Renal cortex interstitium (tissue), 11 donors: ENCODE data around the gene GRIK4. TPM values are rescaled to one million over a fixed set of nuclear protein-coding genes. Genes with fewer than 3 reads are reported as not detected.
A peak's percentile ranks its signal among the peaks of the same experiment; 100 is the strongest.

Experiments
- DNase-seq, 11 donors: peaks; one replicate each; pipeline ENCODE4 v3.0.0-alpha.2; 2013; ENCODE audit warnings: low read depth in 9 of 11, low spot score in 4 of 11; ENCODE audit errors: extremely low read depth in 1 of 11
- polyA plus RNA-seq, 3 donors: library from polyadenylated mRNA; unstranded; fragments of 120-200 nt; gene quantifications; one replicate each; pipeline ENCODE4 v1.2.1, GENCODE V29; 2013; ENCODE audit not compliant: insufficient read length in 3 of 3

Gene GRIK4
- polyA plus RNA-seq, 3 donors: 1.0 to 1.4 (median 1.2) TPM

DNA sequence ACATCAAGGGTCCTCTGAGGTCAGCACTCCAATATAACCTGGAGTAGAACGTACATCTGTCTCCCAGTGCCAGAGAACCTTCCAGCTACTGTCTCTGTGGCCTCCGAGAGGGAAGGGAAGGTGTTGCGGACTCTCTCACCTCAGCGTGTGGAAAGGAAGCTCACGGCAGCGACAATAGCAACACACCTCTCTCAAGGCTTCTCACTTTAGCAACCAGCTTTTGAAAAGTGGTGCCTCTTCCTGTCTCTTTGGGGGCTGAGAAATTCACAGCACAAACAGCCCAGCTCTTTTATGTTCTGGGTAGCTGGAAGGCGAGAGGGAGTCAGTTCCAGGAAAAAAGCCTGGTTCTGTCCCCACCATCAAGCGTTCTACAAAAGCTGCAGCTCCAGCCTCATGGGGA is 355.5 kb downstream of the GRIK4 start:
- DNase-seq: no peak

DNA sequence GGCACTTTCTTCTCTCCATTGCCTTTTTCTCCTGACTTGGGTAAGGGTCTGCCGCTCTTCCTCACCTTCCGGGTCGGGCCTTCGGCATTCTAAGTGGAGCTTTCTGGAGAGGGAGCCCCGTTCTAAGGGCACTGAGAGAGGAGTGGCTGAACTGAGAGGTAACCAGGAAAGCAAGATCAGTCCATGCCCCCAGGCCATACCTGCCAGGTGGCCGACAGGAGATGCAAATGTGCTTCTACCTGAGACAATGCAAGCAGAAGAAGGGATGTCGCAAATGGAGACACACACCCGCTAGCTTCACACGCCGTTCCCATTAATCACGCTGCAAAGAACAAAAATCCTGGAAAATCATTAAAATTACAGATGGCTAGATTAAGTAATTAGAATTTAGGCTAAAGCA is 356.0 kb downstream of the GRIK4 start:
- DNase-seq: no peak

DNA sequence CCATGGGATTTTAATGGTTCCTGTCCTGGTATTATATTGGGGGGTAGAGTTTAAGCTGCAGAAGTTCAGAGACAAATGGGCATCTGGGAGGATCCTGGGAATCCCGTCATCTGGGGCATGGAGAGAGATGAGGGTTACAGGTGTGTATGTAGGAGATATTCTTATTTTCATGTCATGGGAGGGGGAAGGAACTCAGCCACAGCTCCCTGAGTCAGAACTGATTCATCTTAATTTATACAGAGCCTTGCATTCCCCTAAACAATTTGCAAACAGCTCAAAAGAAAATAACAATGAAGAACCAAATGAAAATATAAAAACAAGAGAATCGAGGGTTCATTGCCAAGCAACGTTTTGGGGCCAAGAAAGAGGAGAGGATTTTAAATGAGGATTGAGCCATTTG is 356.4 kb downstream of the GRIK4 start:
- no peak for DNase-seq

DNA sequence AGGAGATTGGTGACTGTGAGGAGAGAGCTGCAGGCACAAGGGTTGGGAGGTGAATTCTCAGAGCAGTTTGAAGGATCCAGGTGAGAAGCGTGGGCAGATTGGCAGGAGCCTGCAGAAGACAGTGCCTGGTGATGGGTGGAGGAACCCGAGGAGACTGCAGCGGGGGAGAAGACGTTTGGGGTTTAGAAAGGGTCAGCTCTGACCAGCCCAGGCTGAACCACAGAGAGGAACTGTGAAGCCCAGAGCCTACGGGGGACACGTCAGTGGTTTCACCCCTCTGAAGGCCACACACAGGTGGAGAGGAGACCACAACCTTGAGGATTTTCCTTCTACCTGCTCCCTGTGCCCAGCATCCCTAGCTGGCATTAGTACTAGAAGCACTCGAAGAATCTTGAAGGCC is 357.5 kb downstream of the GRIK4 start:
- no peak for DNase-seq

DNA sequence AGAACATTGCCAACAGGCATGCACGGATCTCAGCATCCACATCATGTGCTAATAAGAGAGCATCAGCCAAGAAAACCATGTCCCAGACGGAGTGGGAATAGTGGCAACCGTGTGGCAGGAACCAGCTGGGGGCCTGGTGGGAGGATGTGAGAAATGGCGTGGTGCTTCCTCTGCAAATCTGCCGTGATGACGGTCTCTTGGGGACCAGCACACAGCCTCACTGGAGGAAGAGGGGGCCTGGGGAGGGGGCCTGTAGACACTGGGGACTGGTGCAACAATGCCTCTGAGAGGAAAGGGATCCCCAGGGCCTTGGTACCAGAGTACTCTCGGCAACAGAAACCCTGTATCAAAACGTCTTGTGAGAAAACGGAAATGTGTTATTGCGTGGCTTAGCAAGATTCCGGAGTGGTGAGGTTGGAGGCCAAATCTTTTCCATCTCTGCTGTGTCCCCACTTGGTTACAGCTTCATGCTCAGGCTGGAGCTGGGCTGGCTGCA is 358.0 kb downstream of the GRIK4 start:
- no peak for DNase-seq

DNA sequence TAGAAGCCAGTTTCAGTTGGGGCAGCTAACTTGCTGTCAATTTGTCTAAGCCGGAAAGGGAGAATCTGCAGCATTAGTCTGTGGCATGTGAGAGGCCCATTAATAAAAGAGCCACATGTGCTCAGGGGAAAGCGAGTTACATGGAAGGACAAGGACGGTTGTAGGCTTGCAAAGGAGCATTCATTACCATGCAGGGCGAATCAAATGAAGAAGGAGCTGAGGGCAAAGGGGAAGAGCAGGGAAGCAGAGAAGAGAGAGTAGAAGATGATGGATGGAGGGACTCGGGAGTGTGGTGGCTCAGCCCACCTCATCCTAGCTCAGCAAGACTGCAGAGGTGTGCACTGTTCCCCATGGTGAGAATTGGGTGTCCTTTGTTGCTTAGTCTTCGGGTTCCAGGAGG is 359.6 kb downstream of the GRIK4 start:
- DNase-seq: no peak

DNA sequence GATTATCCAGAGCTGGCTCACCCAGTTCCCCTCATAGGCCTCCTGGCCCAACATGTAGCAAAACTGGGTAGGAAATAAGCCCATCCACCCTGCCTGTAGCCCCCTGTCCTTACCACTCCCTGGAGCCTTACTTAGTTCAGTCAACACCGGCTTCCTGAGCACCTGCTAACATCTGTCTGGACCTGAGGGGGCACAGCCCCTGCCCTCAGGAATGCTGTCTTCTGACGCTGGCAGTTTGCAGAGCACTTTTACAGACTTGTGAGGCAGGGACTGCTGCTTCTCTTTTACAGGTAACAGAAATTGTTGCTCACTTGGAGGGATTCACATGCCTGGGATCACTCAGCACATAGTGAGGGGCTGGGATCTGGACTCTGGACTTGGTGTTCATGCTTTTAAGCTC is 360.4 kb downstream of the GRIK4 start:
- DNase-seq: no peak

DNA sequence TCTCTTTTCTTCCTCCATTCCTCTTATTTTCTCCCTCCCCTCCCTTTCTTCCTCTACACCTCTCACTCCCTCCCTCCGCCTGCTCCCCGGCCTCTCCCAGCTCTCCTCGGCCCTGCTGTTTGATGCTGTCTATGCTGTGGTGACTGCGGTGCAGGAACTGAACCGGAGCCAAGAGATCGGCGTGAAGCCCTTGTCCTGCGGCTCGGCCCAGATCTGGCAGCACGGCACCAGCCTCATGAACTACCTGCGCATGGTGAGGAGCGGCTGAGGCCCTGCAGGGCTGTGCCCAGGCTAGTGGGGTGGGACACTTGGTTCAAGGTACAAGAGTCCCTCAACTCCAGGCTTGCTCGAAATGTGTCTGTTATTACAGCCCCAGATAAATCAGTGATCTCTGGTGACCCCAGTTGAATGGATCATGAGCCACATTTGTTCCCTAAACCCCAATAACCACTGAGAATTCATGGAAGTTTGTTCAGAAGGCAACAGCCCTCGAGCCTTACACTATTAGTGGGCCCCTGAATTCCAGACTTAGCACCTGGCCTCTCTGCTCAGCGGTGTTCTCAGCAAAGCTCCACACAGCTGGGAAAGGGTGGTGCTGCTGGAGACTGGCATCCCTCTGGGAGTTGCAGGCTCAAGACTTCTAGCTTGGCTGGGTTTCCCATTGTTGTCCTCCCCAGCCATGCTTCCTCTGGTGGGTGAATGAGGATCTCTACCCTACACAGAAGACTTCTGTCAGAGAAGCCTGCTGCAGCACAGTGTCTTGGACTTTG is 362.6 kb downstream of the GRIK4 start:
- DNase-seq: no peak

DNA sequence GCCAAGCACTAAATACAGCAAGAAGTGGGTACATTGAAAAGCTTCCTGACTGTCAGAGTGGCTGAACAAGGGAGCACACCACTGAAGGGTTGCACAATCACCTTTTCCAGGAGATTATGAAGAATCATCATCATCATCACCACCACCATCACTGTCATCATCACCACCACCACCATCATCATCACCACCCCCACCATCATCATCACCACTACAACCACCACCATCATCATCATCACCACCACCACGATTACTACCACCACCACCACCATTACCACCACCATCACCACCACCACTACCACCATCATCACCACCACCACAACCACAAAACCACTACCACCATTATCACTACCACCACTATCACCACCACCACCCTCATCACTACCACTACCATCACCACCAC is 364.4 kb downstream of the GRIK4 start:
- DNase-seq: no peak

DNA sequence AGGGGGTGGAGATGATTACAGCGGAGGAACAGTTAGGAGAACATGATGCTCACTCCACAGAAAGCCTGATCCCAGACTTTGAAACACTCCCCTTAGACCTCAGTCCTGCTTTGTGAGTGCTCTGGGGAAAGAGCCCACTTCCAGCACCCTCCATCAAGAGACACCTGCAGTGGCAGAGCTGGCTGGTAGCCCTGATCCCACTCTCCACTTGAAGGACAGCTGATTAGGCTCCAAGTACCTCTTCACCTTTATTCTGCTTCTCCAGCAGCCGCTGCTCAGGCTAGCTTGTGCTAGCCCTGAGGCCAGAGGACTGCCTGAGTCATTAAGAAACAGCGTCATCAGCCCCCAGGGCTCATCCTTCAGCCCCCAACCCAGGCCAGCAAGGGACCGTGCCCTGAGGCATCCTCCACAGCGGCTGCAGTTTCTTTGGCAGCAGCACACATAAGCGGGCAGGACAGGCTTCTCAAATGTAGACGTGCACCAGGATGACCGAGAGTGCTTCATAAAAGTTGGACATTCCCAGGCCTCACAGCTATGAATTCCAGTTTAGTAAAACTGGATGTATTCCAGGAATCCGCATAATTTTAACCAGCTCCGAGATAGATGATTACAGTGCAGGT is 366.3 kb downstream of the GRIK4 start:
- no peak for DNase-seq

DNA sequence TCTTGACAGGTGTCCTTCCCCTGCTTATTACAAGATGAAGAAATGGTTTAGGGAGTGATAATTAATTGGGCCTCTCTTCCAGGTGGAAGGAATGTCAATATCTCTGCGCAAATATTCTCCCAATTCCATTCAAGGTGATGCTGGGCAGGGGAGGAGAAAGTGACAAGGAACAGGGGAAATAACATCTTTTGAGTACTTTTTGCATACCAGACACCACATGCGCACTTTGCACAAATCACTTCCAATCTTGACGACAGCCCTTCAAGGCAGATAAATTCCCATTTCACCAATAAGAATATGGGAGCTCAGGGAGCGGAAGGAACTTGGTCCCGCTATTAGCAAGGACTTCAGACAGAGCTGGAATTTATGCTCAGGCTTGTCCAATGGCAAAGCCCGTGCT is 367.2 kb downstream of the GRIK4 start:
- no peak for DNase-seq

DNA sequence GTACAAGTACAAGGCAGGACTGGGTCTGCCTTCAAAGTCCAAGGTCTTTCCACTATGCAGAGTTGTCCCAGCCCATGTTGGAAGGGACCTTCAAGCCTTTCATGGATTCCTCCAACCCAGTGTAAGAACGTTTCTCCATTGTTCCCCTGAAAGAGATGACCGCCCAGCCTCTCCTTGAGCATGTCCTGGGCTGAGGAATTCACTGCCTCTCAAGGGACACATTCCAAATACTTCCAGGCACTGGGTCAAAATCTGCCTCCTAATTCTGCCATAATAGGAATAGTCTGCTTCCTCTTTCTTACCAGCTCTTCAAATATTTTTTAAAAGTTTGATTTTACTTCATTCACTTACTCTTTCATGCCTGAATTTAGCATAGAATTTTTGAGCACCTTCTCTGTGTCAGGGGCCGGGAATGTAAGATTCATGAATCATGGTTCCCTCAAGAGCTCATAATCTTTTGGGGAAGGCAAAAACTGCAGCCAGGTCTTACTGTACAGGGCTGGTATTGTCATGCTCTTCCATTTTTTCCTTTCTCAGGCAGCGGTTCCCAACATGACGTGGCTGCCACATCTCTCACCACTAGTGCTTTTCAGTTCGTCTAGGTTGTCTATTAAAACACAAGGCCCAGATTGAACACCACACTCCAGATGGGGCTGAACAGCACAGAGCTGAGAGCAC is 369.1 kb downstream of the GRIK4 start:
- no peak for DNase-seq

DNA sequence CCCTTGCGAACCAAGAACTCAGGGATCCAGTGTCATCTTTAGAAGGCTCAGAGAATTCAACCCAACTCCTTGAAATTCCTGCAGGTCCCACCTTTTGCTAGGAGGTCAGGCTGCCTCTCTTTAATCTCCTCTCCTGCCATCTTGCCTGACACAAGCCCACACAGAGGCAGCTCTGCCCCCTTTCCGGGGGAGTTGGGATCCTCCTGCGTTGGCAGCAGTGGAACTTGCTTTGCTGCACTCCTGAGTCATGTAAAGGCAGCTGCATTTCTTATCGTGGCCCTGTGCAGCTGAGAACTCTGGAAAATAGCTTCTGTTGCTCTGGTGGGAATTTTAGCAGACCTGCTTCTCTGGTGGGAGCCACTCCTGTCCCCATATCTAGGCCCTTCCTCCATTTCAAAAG is 370.0 kb downstream of the GRIK4 start:
- DNase-seq: peak in 1 of 11 donors; percentile 36

DNA sequence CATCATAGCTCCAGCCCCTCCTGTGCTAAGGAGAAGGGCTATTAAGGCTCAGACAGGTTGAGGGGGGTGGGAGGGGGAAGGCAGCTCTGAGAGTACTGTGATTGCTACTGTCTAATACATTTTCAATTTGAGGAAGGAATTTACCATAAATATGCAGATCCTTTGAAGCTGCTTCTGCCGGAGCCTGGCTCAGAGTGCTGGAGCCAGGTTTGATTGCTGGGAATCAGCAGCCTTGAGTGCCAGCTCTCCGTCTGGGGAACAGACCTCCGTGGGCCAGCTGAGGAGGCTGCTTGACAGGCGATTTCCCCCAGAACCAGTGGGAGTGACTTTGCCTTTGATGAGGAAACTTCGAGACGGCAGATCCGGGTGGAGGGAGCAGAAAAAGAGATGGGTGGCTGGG is 370.6 kb downstream of the GRIK4 start:
- DNase-seq: no peak

DNA sequence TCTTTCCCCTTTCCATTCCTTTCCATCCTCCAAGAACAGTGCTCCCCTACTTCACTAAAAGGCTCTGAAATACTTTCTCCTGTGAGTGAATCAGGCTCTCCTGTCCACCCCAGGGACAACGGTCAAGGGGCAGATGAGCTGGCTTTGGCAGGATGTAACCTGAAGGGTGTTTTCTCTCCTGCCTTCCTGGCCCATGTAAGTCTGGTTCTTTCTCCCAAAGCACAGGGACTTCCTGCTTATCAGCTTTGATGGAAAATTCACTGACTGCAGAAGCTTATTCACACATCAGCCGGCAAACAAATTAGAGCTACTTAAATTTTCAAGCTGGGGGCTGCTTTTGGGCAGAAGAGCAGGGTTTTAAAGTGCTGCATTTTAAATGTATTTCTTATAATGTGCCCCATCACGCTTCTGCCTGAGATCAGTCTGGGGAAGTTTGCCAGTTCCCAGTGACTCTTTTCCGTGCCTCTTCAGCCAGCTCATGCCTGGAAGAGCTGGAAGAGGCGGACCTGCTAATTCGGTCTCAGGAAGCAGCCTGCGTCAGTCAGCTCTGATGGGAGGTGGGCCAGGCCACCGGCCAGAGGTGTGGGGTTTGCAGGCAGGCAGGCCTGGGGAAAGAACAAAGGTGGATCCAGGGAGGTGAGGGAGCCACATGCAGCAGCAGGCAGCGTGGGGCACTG is 372.0 kb downstream of the GRIK4 start:
- no peak for DNase-seq

DNA sequence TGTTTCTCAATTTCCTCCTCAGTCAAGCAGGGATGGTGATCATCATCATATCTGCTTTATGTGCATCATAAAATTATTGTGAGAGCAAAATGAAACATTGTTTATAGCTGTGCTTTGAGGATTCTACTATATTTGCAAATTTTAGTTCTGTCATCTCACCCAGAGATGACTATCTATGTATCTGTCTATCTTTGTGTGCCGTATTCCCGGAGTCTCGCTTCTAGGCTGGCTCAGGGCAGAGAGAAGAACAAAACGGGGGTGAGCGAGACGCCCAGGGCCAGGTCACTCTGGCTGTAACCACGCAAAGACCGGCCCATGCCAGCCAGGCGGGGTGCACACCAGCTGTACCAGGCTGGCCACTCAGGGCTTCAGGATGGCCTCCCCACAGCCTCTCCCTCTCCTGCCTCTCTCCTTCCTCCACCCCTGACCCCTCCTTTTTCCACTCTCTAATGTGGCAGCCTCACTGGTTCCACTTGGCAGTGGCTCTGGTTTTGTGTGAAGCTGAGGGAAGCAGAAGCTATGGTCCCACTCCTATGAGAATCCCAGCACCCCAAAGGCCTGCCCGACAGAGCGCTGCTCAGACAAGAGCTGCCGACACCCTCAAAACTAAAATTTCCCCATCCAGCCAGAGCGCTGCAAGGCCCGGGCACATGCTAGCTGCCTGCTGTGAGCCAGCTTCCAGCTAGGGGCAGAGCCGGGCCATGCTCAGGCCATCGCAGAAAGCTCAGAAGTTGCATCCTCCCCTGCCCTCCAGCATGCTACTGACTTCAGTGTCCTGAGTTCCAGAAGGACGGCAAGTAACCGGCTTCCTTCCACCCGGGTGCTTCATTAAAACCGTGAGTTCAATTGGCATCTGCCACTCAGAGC is 372.8 kb downstream of the GRIK4 start:
- no peak for DNase-seq

DNA sequence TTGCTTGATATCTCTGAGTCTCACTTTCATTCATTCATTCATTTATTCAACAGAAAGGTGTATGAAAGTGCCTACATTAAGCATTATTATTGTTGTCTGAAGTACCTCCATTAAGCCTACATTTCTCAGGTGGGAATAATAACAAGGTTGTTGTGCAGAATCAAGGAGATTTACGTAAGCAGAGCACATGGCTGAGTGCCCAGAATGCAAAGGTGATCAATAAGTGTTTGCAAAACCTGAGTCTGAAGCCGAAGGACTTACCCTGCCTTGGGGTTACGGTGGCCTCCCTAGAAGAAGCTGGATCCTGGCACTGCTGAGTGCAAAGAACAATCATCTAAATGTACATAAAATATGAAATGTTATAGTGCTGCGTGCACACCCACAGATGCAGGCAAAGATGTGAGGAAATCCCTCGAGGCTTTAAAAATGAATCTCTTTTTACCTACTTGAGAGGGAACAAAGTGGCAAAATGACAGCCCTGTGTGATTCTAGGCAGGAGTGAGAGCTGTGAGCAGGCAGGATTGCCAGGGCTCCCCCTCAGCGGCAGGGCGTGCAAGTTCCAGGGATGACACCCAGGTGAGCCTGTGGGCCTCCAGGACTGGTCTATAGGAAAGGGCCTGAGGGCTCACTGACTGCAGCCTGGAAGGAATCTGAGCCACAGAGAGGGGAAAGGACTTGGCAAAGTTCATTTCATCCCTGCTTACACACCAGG is 379.2 kb downstream of the GRIK4 start:
- no peak for DNase-seq
